ENCODE data around the gene GPR153.

GRCh38 chr1:6266641-6267040, 5.7 kb upstream of the GPR153 start:
- TF ChIP-seq CTCF (IDR thresholded peaks at IDR 0.05), result no peak
- TF ChIP-seq EZH2 (IDR thresholded peaks at IDR 0.05), result no peak

All from neural progenitor cell (in vitro differentiated cells).